Activated T-cell treated with anti-CD3 and anti-CD28 coated beads, Interleukin-2, amount 50 U/mL, for 4 hours (primary cell): ENCODE results near the gene TRIM63. TPM values are rescaled to one million over a fixed set of nuclear protein-coding genes. Genes with fewer than 3 reads are reported as not detected.

Source experiments
- ATAC-seq, 2 donors: fragments of 200-7000 bp; cut with Tn5 transposase; one replicate each; pipeline ENCODE4 v1.10.0; 2021
- DNase-seq: peaks from one replicate; pipeline ENCODE4 v3.0.0-alpha.2; 2020
- H3K27me3 Mint-ChIP-seq: one replicate; pipeline ENCODE4 v1.8.0; 2021; ENCODE audit warnings: low read depth, mixed read lengths
- H3K36me3 Mint-ChIP-seq: one replicate; pipeline ENCODE4 v1.8.0; 2022; ENCODE audit warnings: mixed read lengths; ENCODE audit not compliant: insufficient read depth
- H3K4me1 Mint-ChIP-seq: one replicate; pipeline ENCODE4 v1.8.0; 2021; ENCODE audit warnings: low read depth, mixed read lengths
- H3K4me3 Mint-ChIP-seq: one replicate; pipeline ENCODE4 v1.8.0; 2021; ENCODE audit warnings: mild to moderate bottlenecking, moderate library complexity, mixed read lengths
- H3K9me3 Mint-ChIP-seq: one replicate; pipeline ENCODE4 v1.8.0; 2021; ENCODE audit warnings: mixed read lengths
- total RNA-seq, 3 donors: library from RNA; stranded (reverse); gene quantifications; one replicate each; pipeline ENCODE4 v1.2.1, GENCODE V29; 2021

The TRIM63 gene
- total RNA-seq, 3 donors from 2014 or later = not detected

- H3K4me3 Mint-ChIP-seq = no peak overlapping the region
- ATAC-seq (no peak), DNase-seq (no peak)
- no peaks in the 10 kb centered on the region for H3K9me3 Mint-ChIP-seq
- no peaks in the 10 kb centered on the region for H3K4me1 Mint-ChIP-seq
- peaks cover 46% of the 10 kb centered on the region for H3K27me3 Mint-ChIP-seq
- H3K36me3 Mint-ChIP-seq = no peaks in the 10 kb centered on the region
Observed at GRCh38 chr1:26055041-26055440, 12.4 kb downstream of the TRIM63 start.

- Mint-ChIP-seq H3K36me3 (no peaks in the 10 kb centered on the region), H3K9me3 (no peaks in the 10 kb centered on the region), H3K27me3 (peaks cover 46% of the 10 kb centered on the region), H3K4me1 (no peaks in the 10 kb centered on the region), H3K4me3 (no peak overlapping the region)
- DNase-seq (no peak), ATAC-seq (no peak)
Observed at GRCh38 chr1:26053718-26054560, 13.5 kb downstream of the TRIM63 start.

GRCh38 chr1:26050248-26050640, 17.2 kb downstream of the TRIM63 start:
- no peaks in the 10 kb centered on the region for H3K4me1 Mint-ChIP-seq
- H3K9me3 Mint-ChIP-seq = no peaks in the 10 kb centered on the region
- ATAC-seq = no peak
- H3K4me3 Mint-ChIP-seq = no peak overlapping the region
- H3K27me3 Mint-ChIP-seq = peaks cover 67% of the 10 kb centered on the region
- no peaks in the 10 kb centered on the region for H3K36me3 Mint-ChIP-seq
- DNase-seq = no peak

- H3K27me3 Mint-ChIP-seq = peaks cover 68% of the 10 kb centered on the region
- no peaks in the 10 kb centered on the region for H3K9me3 Mint-ChIP-seq
- ATAC-seq = no peak
- peaks cover 1% of the 10 kb centered on the region for H3K4me1 Mint-ChIP-seq
- no peaks in the 10 kb centered on the region for H3K36me3 Mint-ChIP-seq
- no peak overlapping the region for H3K4me3 Mint-ChIP-seq
- no peak for DNase-seq
Observed at GRCh38 chr1:26049531-26050247, 17.7 kb downstream of the TRIM63 start.

- H3K27me3 Mint-ChIP-seq = peaks cover 67% of the 10 kb centered on the region
Observed at GRCh38 chr1:26047278-26047874, 20.1 kb downstream of the TRIM63 start.

GRCh38 chr1:26046246-26047095, 21.0 kb downstream of the TRIM63 start:
- no peak overlapping the region for H3K4me3 Mint-ChIP-seq
- no peak for DNase-seq
- H3K36me3 Mint-ChIP-seq = no peaks in the 10 kb centered on the region
- peaks cover 1% of the 10 kb centered on the region for H3K4me1 Mint-ChIP-seq
- no peak for ATAC-seq
- H3K9me3 Mint-ChIP-seq = no peaks in the 10 kb centered on the region
- peaks cover 63% of the 10 kb centered on the region for H3K27me3 Mint-ChIP-seq

More at GRCh38 chr1:26047278-26047874, 20.1 kb downstream of the TRIM63 start:
- ATAC-seq (no peak), DNase-seq (no peak)
- Mint-ChIP-seq H3K9me3 (no peaks in the 10 kb centered on the region), H3K36me3 (no peaks in the 10 kb centered on the region), H3K4me3 (no peak overlapping the region), H3K4me1 (peaks cover 1% of the 10 kb centered on the region)

GRCh38 chr1:26045722-26046245, 21.6 kb downstream of the TRIM63 start, which contains the start of gene SLC30A2:
TSS of gene SLC30A2 (minus strand) at chr1:26046118. CDS start at chr1:26045896, 222 bp downstream.
- no peaks in the 10 kb centered on the region for H3K9me3 Mint-ChIP-seq
- ATAC-seq (peak; percentile 36 to 43), DNase-seq (no peak)
- no peak within 1 kb of the TSS for H3K4me3 Mint-ChIP-seq
- H3K4me1 Mint-ChIP-seq = peaks cover 1% of the 10 kb centered on the region
- no peaks in the 10 kb centered on the region for H3K36me3 Mint-ChIP-seq
- H3K27me3 Mint-ChIP-seq = peaks cover 56% of the 10 kb centered on the region

GRCh38 chr1:26044971-26045721, 22.3 kb downstream of the TRIM63 start:
- Mint-ChIP-seq H3K9me3 (no peaks in the 10 kb centered on the region), H3K4me3 (no peak overlapping the region)
- ATAC-seq = peak; percentile 25 to 33

GRCh38 chr1:26044414-26044813, 23.0 kb downstream of the TRIM63 start:
- no peak overlapping the region for H3K4me3 Mint-ChIP-seq
- H3K27me3 Mint-ChIP-seq = peaks cover 44% of the 10 kb centered on the region
- ATAC-seq = no peak
- no peaks in the 10 kb centered on the region for H3K9me3 Mint-ChIP-seq
- H3K36me3 Mint-ChIP-seq = no peaks in the 10 kb centered on the region
- no peak for DNase-seq
- H3K4me1 Mint-ChIP-seq = peaks cover 1% of the 10 kb centered on the region

More at GRCh38 chr1:26044971-26045721, 22.3 kb downstream of the TRIM63 start:
- H3K36me3 Mint-ChIP-seq = no peaks in the 10 kb centered on the region
- DNase-seq = no peak
- H3K27me3 Mint-ChIP-seq = peaks cover 51% of the 10 kb centered on the region
- peaks cover 1% of the 10 kb centered on the region for H3K4me1 Mint-ChIP-seq

- Mint-ChIP-seq H3K36me3 (no peaks in the 10 kb centered on the region), H3K9me3 (no peaks in the 10 kb centered on the region), H3K4me3 (no peak overlapping the region), H3K4me1 (peaks cover 1% of the 10 kb centered on the region), H3K27me3 (peaks cover 43% of the 10 kb centered on the region)
- ATAC-seq (no peak), DNase-seq (no peak)
Observed at GRCh38 chr1:26043765-26044164, 23.7 kb downstream of the TRIM63 start.

- no peaks in the 10 kb centered on the region for H3K36me3 Mint-ChIP-seq
- DNase-seq = no peak
- no peak for ATAC-seq
- H3K9me3 Mint-ChIP-seq = no peaks in the 10 kb centered on the region
- H3K4me3 Mint-ChIP-seq = no peak overlapping the region
- peaks cover 28% of the 10 kb centered on the region for H3K27me3 Mint-ChIP-seq
- H3K4me1 Mint-ChIP-seq = peaks cover 1% of the 10 kb centered on the region
Observed at GRCh38 chr1:26041978-26042377, 25.5 kb downstream of the TRIM63 start.

- H3K4me1 Mint-ChIP-seq = peaks cover 3% of the 10 kb centered on the region
Observed at GRCh38 chr1:26041401-26041800, 26.0 kb downstream of the TRIM63 start.

GRCh38 chr1:26038904-26039303, 28.5 kb downstream of the TRIM63 start:
- Mint-ChIP-seq H3K9me3 (no peaks in the 10 kb centered on the region), H3K36me3 (no peaks in the 10 kb centered on the region), H3K27me3 (peaks cover 6% of the 10 kb centered on the region), H3K4me3 (no peak overlapping the region), H3K4me1 (peaks cover 15% of the 10 kb centered on the region)
- DNase-seq = no peak
- no peak for ATAC-seq

More at GRCh38 chr1:26041401-26041800, 26.0 kb downstream of the TRIM63 start:
- ATAC-seq (no peak), DNase-seq (no peak)
- Mint-ChIP-seq H3K27me3 (peaks cover 22% of the 10 kb centered on the region), H3K4me3 (no peak overlapping the region), H3K9me3 (no peaks in the 10 kb centered on the region), H3K36me3 (no peaks in the 10 kb centered on the region)
